HEK293T (cell line): ENCODE data around the gene UBXN11.

Experiments
- BHLHE40 ChIP-seq: fragments of 450-650 bp; IDR thresholded peaks from 2 replicates; pipeline ENCODE4 v1.6.1; 2016; ENCODE audit warnings: mild to moderate bottlenecking, moderate library complexity, borderline replicate concordance
- CTBP1 ChIP-seq: fragments of 450-650 bp; IDR thresholded peaks from 2 replicates; pipeline ENCODE4 v1.6.1; 2016; ENCODE audit warnings: borderline replicate concordance
- ELF4 ChIP-seq: fragments of 450-650 bp; IDR thresholded peaks from 2 replicates; pipeline ENCODE4 v1.6.1; 2017; ENCODE audit warnings: antibody characterized with exemption
- FOXA1 ChIP-seq: fragments of 450-650 bp; IDR thresholded peaks from 2 replicates; pipeline ENCODE4 v1.6.1; 2016; ENCODE audit warnings: mild to moderate bottlenecking
- FOXK2 ChIP-seq: fragments of 450-650 bp; IDR thresholded peaks from 2 replicates; pipeline ENCODE4 v1.6.1; 2016; ENCODE audit warnings: mild to moderate bottlenecking
- FOXM1 ChIP-seq: fragments of 450-650 bp; IDR thresholded peaks from 2 replicates; pipeline ENCODE4 v1.6.1; 2017; ENCODE audit warnings: mild to moderate bottlenecking, borderline replicate concordance
- HDGF ChIP-seq: fragments of 450-650 bp; IDR thresholded peaks from 2 replicates; pipeline ENCODE4 v1.6.1; 2017; ENCODE audit warnings: antibody characterized with exemption, borderline replicate concordance
- L3MBTL2 ChIP-seq: fragments of 450-650 bp; conservative IDR thresholded peaks from 2 replicates; pipeline ENCODE4 v1.6.1; 2016; ENCODE audit warnings: mild to moderate bottlenecking
- NFRKB ChIP-seq: fragments of 450-650 bp; IDR thresholded peaks from 2 replicates; pipeline ENCODE4 v1.6.1; 2016; ENCODE audit warnings: mild to moderate bottlenecking, moderate library complexity
- PKNOX1 ChIP-seq: fragments of 450-650 bp; IDR thresholded peaks from 2 replicates; pipeline ENCODE4 v1.6.1; 2016
- SP1 ChIP-seq: fragments of 450-650 bp; IDR thresholded peaks from 2 replicates; pipeline ENCODE4 v1.6.1; 2017
- SUZ12 ChIP-seq: fragments of 450-650 bp; IDR thresholded peaks from 2 replicates; pipeline ENCODE4 v1.6.1; 2016; ENCODE audit warnings: mild to moderate bottlenecking
- TARDBP ChIP-seq: fragments of 450-650 bp; IDR thresholded peaks from 2 replicates; pipeline ENCODE4 v1.6.1; 2016
- ZNF384 ChIP-seq: fragments of 450-650 bp; IDR thresholded peaks from 2 replicates; pipeline ENCODE4 v1.6.1; 2016

- no peak for TF ChIP-seq L3MBTL2
- no peak for TF ChIP-seq SP1
- no peak for TF ChIP-seq ELF4
- no peak for TF ChIP-seq HDGF
- no peak for TF ChIP-seq PKNOX1
- no peak for TF ChIP-seq NFRKB
- TF ChIP-seq FOXA1, result no peak
- no peak for TF ChIP-seq FOXM1
- no peak for TF ChIP-seq SUZ12
- no peak for TF ChIP-seq ZNF384
- no peak for TF ChIP-seq CTBP1
- no peak for TF ChIP-seq BHLHE40
- TF ChIP-seq FOXK2, result no peak
- no peak for TF ChIP-seq TARDBP
Measured at GRCh38 chr1:26302733-26303405, 3.6 kb downstream of the UBXN11 start.
